GM23248 (cell line): ENCODE measurements around the gene PNKD.

Source experiments
- EZH2 ChIP-seq: fragments of 200-600 bp; sonication (generic); IDR thresholded peaks from 2 replicates; pipeline ENCODE4 v1.6.1; 2018; ENCODE audit warnings: antibody characterized with exemption, mild to moderate bottlenecking; ENCODE audit not compliant: insufficient read depth, poor library complexity, severe bottlenecking
- EZH2phosphoT487 ChIP-seq: fragments of 200-600 bp; sonication (generic); IDR thresholded peaks from 2 replicates; pipeline ENCODE4 v1.6.1; 2018; ENCODE audit warnings: antibody characterized with exemption, moderate library complexity, mild to moderate bottlenecking, low read depth; ENCODE audit not compliant: insufficient read depth

- no peak for TF ChIP-seq EZH2phosphoT487
- TF ChIP-seq EZH2, result no peak
Measured at GRCh38 chr2:218320704-218321336, 50.5 kb downstream of the PNKD start.
